NT2/D1 (cell line): ENCODE results near the gene RCHY1.

ENCODE experiments used
- DNase-seq: peaks from one replicate; pipeline ENCODE4 v3.0.0-alpha.2; 2011; ENCODE audit warnings: low read depth, low spot score
- H3K27me3 ChIP-seq: 2 replicates; pipeline ENCODE4 v1.6.0; 2011; ENCODE audit warnings: mild to moderate bottlenecking; ENCODE audit not compliant: insufficient read length, insufficient read depth
- H3K36me3 ChIP-seq: 2 replicates; pipeline ENCODE4 v1.6.1; 2011; ENCODE audit warnings: mild to moderate bottlenecking, low read length, mixed read lengths; ENCODE audit not compliant: insufficient read depth, insufficient read length
- H3K4me1 ChIP-seq: 2 replicates; pipeline ENCODE4 v1.5.1; 2011; ENCODE audit not compliant: insufficient read depth, insufficient read length
- H3K4me3 ChIP-seq: 2 replicates; pipeline ENCODE4 v1.5.1; 2011; ENCODE audit warnings: low read depth; ENCODE audit not compliant: insufficient read length
- H3K9ac ChIP-seq: 2 replicates; pipeline ENCODE4 v1.6.0; 2011; ENCODE audit warnings: low read depth; ENCODE audit not compliant: insufficient read length
- H3K9me3 ChIP-seq: 2 replicates; pipeline ENCODE4 v1.5.1; 2011; ENCODE audit warnings: mild to moderate bottlenecking, low read length; ENCODE audit not compliant: insufficient read depth
- SUZ12 ChIP-seq: IDR thresholded peaks from 2 replicates; pipeline ENCODE4 v1.6.1; 2011; ENCODE audit not compliant: insufficient read length, insufficient read depth; ENCODE audit errors: extremely low read depth
- YY1 ChIP-seq: IDR thresholded peaks from 2 replicates; pipeline ENCODE4 v1.6.1; 2011; ENCODE audit not compliant: insufficient read length, insufficient read depth
- ZNF274 ChIP-seq: IDR thresholded peaks from 2 replicates; pipeline ENCODE4 v1.6.1; 2011; ENCODE audit warnings: mild to moderate bottlenecking, low read depth, low read length

The RCHY1 gene

DNA sequence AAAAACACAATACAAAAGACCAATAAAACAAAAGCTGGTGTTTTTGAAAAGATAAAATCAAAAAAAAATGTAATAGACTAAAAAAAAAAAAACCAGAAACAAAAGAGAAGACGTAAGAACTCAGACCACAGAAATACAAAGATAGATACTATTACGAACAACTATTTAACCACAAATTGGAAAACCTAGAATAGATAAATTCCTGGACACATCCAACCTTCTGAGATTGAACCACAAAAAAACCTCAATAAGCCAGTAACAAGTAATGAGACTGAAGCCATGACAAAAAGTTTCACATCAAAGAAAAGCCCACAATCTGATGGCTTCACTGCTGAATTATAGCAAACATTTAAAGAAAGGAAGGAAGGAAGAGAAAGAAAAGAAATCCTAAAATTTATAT, 16.2 kb downstream of the RCHY1 start:
- H3K27me3 ChIP-seq: no peaks in the 10 kb centered on the region
- H3K4me1 ChIP-seq: no peaks in the 10 kb centered on the region
- no peak overlapping the region for H3K4me3 ChIP-seq
- no peak for DNase-seq
- TF ChIP-seq YY1 (no peak), SUZ12 (no peak), ZNF274 (no peak)
- H3K36me3 ChIP-seq: peaks cover 33% of the 10 kb centered on the region
- H3K9me3 ChIP-seq: no peaks in the 10 kb centered on the region
- H3K9ac ChIP-seq: no peak overlapping the region

DNA sequence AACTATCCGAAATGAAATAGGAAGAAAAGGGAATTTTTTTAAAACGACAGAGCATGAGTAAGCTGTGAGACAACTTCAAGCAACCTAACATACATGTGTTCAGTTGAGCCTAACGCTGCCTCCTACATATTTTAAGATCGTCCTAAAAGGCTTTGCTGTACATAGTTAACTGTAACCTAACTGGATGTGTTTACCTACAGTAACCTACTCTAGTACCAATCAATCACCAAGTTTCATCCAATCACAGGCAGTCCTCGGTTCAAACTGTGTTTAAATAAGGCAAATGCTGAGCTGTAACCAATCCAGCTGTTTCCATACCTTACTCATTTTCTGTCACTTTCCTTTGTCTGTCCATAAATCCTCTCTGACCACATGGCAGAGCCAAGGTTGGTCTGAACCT, 17.1 kb downstream of the RCHY1 start:
- no peaks in the 10 kb centered on the region for H3K27me3 ChIP-seq
- TF ChIP-seq ZNF274 (no peak), SUZ12 (no peak), YY1 (no peak)
- H3K4me3 ChIP-seq: no peak overlapping the region
- no peak overlapping the region for H3K9ac ChIP-seq
- no peak for DNase-seq
- no peaks in the 10 kb centered on the region for H3K4me1 ChIP-seq
- H3K9me3 ChIP-seq: no peaks in the 10 kb centered on the region
- H3K36me3 ChIP-seq: peaks cover 38% of the 10 kb centered on the region

DNA sequence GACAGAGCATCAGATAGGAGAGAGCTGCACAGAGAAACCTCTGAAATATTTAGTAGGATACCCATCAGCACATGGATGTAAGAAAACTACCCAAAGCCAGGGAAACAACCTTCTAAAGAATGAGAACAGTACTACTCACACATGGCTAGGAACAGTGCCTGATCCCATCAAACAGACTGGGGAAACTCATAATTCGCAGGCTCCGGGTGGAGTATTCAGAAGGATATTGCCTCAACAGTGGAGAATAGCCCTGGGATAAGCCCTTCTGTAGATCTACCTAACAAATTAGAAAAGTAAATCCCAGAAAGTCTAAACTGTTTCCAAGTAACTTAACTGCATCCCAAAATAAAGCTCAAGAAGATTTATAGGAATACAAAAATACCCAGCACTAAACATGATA, 17.8 kb downstream of the RCHY1 start:
- DNase-seq: no peak
- peaks cover 39% of the 10 kb centered on the region for H3K36me3 ChIP-seq
- H3K9me3 ChIP-seq: no peaks in the 10 kb centered on the region
- H3K27me3 ChIP-seq: no peaks in the 10 kb centered on the region
- no peak overlapping the region for H3K4me3 ChIP-seq
- no peak overlapping the region for H3K9ac ChIP-seq
- H3K4me1 ChIP-seq: no peaks in the 10 kb centered on the region
- TF ChIP-seq YY1: no peak
- TF ChIP-seq SUZ12: no peak
- TF ChIP-seq ZNF274: no peak

DNA sequence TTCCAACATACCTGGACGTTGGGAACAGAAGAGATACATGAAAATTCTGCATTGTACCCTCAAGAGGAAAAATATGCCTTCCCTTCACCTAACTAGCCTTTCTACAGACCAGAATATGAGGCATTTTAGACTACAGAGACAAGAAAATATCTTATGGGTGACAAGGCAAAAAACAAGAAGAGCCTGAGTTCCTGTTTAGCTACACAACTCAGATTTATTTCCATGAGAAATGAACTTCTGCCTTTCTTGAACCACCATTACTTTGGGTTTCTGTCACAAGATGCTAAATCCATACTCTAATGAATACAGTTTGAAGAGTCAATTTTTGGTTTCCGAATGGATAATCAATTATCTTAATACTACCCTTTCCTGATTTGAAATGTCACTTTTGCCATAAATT, 18.7 kb downstream of the RCHY1 start:
- Histone ChIP-seq H3K9ac (no peak overlapping the region), H3K27me3 (no peaks in the 10 kb centered on the region), H3K4me1 (no peaks in the 10 kb centered on the region), H3K9me3 (no peaks in the 10 kb centered on the region), H3K36me3 (peaks cover 43% of the 10 kb centered on the region), H3K4me3 (no peak overlapping the region)
- no peak for TF ChIP-seq SUZ12
- no peak for TF ChIP-seq YY1
- TF ChIP-seq ZNF274: no peak
- no peak for DNase-seq

DNA sequence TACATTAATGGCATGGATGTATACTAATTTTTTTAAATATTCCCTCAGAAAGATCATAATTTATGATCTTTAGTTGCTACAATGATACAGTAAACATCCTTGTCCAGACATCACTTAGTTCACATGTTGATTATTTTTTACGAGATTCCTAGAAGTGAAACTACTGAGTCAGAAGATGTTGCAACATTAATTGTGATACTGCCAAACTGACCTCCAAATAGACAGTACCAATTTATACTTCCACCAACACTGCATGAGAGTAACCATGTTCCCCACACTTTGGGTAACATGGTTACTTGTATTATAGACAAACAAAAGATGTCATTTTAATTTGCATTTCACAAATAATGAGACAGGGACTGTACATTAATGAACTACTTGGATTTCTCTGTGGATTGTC, 19.6 kb downstream of the RCHY1 start:
- H3K27me3 ChIP-seq: no peaks in the 10 kb centered on the region
- H3K36me3 ChIP-seq: peaks cover 43% of the 10 kb centered on the region
- H3K9me3 ChIP-seq: no peaks in the 10 kb centered on the region
- H3K4me3 ChIP-seq: no peak overlapping the region
- H3K4me1 ChIP-seq: no peaks in the 10 kb centered on the region
- no peak for DNase-seq
- no peak overlapping the region for H3K9ac ChIP-seq
- TF ChIP-seq YY1 (no peak), ZNF274 (no peak), SUZ12 (no peak)

DNA sequence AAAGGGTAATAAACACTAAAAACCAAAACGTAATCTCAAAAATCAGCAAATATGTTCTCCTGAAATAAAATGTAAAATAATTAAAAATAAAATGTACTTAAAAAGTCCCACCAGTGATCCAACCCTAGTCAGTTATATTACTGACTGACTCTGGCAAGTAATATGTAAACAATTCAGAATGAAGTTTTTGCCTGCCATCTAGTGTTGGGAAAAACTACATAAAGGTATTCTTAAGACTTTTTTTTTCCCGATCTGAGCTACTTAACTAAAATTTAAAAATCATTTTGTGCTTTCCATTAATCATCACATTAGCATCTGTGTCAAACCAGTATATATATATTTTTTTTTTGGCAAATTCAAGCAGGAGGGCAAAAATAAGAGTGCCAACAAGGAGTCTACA, 24.0 kb downstream of the RCHY1 start:
- TF ChIP-seq YY1 (no peak), SUZ12 (no peak), ZNF274 (no peak)
- no peak overlapping the region for H3K4me3 ChIP-seq
- no peak for DNase-seq
- H3K4me1 ChIP-seq: no peaks in the 10 kb centered on the region
- no peak overlapping the region for H3K9ac ChIP-seq
- no peaks in the 10 kb centered on the region for H3K27me3 ChIP-seq
- peaks cover 45% of the 10 kb centered on the region for H3K36me3 ChIP-seq
- H3K9me3 ChIP-seq: no peaks in the 10 kb centered on the region

DNA sequence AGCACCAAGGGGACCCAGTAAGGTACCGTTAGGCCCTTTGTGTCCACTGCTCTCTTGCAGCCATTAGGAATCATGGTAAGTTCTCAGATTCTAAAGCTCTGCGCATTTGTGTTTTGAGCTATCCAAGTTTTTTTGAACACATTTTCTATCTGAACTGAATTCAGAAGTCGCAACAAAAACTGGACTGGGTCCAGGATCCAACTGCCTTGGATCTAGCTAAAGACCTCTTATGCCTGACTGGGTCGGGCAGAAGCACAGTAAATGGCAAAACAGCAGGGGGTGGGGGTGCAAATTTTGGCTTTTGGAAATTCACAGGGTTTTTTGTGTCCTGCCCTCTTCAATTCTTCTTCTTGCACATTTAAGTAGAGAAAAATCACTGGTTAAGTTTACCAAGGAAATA, 30.0 kb downstream of the RCHY1 start:
- H3K4me3 ChIP-seq: no peak overlapping the region
- H3K9ac ChIP-seq: no peak overlapping the region
- H3K4me1 ChIP-seq: no peaks in the 10 kb centered on the region
- no peak for TF ChIP-seq ZNF274
- TF ChIP-seq SUZ12: no peak
- TF ChIP-seq YY1: no peak
- H3K9me3 ChIP-seq: no peaks in the 10 kb centered on the region
- DNase-seq: no peak
- H3K36me3 ChIP-seq: peaks cover 48% of the 10 kb centered on the region
- no peaks in the 10 kb centered on the region for H3K27me3 ChIP-seq

DNA sequence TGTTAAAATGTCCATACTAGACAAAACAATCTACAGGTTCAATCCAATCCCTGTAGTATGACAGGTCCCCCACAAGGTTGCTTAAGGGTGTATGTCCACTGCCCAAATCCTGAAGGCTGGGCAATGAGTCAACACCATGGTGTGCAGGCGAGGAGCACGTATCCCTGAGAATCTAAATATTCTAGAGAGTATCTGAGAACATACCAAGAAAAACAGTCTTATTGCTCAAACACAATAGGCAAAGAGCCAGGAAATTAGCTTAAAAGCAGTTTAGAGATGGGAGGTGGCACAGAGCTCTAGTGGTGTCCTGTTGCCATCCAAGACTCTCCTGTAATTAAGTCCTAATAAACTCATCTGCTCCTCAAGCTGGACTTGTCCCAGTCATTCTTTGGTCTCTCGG, 37.0 kb downstream of the RCHY1 start:
- H3K4me1 ChIP-seq: no peaks in the 10 kb centered on the region
- TF ChIP-seq YY1 (no peak), ZNF274 (no peak), SUZ12 (no peak)
- no peak overlapping the region for H3K4me3 ChIP-seq
- no peak for DNase-seq
- H3K27me3 ChIP-seq: no peaks in the 10 kb centered on the region
- peaks cover 28% of the 10 kb centered on the region for H3K36me3 ChIP-seq
- H3K9ac ChIP-seq: no peak overlapping the region
- H3K9me3 ChIP-seq: no peaks in the 10 kb centered on the region
